Thoracic aorta (tissue), 2 donors: Measurements from ENCODE around the gene SPDYE16. TPM values are rescaled to one million over a fixed set of nuclear protein-coding genes. Genes with fewer than 3 reads are reported as not detected.
"Not testable (repeated sequence)": the region's sequence is repeated elsewhere in the genome, so short reads cannot be mapped to it uniquely, and the experiment has no call there.

Source experiments
- ATAC-seq: fragments of 150-250 bp; one replicate; pipeline ENCODE4 v1.8.0; 2017; ENCODE audit warnings: low read depth; ENCODE audit not compliant: insufficient number of reproducible peaks, low FRiP score
- DNase-seq: peaks from one replicate; pipeline ENCODE4 v3.0.0-alpha.2; 2020; ENCODE audit warnings: low spot score
- H3K27ac ChIP-seq, 2 donors: fragments of 200-600 bp; sonication (generic); 1 replicate in 1 of 2; 2 replicates in 1 of 2; pipeline ENCODE4 v1.5.1; 2016; ENCODE audit warnings: mild to moderate bottlenecking in 2 of 2, moderate library complexity in 2 of 2
- H3K27me3 ChIP-seq: fragments of 200-600 bp; sonication (generic); replicated peaks from 2 replicates; pipeline ENCODE4 v1.6.0; 2016; ENCODE audit warnings: mild to moderate bottlenecking; ENCODE audit not compliant: insufficient read depth
- H3K36me3 ChIP-seq: fragments of 200-600 bp; sonication (generic); one replicate; pipeline ENCODE4 v1.5.1; 2016
- H3K4me1 ChIP-seq, 2 donors: fragments of 200-600 bp; sonication (generic); 1 replicate in 1 of 2; 2 replicates in 1 of 2; pipeline versions ENCODE4 v1.5.1 to v1.6.0; 2016; ENCODE audit warnings: low read depth in 2 of 2, mild to moderate bottlenecking in 1 of 2; ENCODE audit not compliant: control insufficient read depth in 1 of 2
- H3K4me3 ChIP-seq: fragments of 200-600 bp; sonication (generic); 2 replicates; pipeline ENCODE4 v1.5.1; 2016; ENCODE audit warnings: mild to moderate bottlenecking
- H3K9me3 ChIP-seq: fragments of 200-600 bp; sonication (generic); 2 replicates; pipeline ENCODE4 v1.5.1; 2016
- total RNA-seq, 2 donors: library from RNA; depleted of rRNA; stranded (reverse); fragments of >200 nt; gene quantifications; one replicate each; pipeline versions ENCODE4 v1.1.0 to v1.2.3, GENCODE V29; 2016

Gene SPDYE16
- total RNA-seq, 2 donors from 2014 or later = 0.28 to 1.4 TPM

DNA sequence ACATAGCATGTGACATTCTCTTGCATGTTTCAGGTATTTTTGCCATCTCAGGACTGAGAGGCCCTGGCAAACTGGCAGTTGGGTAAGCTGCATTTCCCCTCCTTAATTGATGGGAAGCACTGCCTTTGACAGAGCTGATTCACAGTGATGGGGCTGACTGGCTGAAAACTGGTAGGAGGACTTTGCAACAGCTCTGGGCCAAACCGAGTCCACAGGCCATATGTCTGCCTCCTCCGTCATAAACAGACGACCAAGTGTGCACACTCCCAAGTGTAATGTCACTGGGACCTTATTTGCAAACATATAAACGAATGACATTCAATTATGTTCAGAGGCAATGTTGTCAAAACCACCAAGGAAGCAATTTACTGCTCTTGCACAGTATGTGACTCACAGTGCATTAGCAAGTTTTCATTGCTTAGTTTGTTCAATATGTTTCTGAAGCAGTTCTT, 27.3 kb upstream of the SPDYE16 start:
- not testable (repeated sequence) for H3K36me3 ChIP-seq, H3K4me1 ChIP-seq, H3K27me3 ChIP-seq, ATAC-seq, DNase-seq, H3K4me3 ChIP-seq, H3K9me3 ChIP-seq, H3K27ac ChIP-seq

DNA sequence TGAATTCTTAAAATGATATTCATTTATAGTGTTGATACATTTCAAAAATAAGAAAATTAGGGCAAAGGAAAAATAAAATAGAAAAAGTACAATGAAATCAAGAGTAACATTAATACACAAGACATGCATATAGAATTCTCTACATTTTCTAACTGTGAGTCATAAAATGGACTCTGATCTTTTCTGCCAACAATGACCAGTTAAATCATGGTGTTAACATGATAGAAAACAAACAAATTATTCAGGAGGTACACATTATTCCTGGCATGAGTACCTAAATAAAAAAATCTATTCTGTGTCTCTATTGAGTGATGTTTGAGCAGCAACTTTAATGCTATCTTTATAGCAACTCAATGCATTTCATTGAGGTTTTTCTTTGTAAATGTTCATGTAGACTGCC, 25.6 kb upstream of the SPDYE16 start:
- not testable (repeated sequence) for ATAC-seq, H3K36me3 ChIP-seq

DNA sequence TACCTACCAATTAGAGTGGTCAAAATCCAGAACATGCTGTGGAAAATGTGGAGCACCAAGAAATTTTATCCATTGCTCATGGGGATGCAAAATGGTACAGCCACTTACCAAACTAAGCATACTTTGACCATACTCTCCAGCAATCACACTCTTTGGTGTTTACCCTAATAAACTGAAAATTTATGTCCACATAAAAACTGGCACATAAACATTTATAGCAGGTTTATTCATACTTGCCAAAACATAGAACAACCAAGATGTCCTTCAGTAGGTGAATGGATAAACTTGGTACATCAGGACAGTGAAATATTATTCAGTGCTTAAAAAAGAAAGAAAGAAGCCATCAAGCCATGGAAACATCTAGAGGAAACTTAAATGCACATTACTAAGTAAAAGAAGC, 24.7 kb upstream of the SPDYE16 start:
- not testable (repeated sequence) for H3K27me3 ChIP-seq, H3K4me3 ChIP-seq, H3K36me3 ChIP-seq, DNase-seq, H3K4me1 ChIP-seq, ATAC-seq, H3K9me3 ChIP-seq, H3K27ac ChIP-seq

More for the DNA sequence above, 25.6 kb upstream of the SPDYE16 start:
- DNase-seq, H3K9me3 ChIP-seq, H3K4me3 ChIP-seq, H3K4me1 ChIP-seq, H3K27me3 ChIP-seq, H3K27ac ChIP-seq: not testable (repeated sequence)

DNA sequence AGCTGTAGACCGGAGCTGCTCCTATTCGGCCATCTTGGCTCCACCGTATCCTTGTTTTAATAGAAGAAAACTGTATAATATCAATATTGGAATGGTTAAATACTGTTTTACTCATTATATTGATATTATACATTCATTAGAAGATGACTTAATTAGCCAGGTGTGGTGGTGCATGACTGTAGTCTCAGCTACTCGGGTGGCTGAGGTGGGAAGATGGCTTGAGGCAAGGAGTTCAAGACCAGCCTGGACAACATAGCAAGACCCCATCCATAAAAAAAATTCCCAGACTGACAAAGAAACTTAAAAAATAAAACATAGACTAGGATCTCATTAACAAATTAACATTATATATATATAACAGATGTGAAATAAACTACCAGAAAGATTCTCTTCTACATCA, 24.2 kb upstream of the SPDYE16 start:
- not testable (repeated sequence) for H3K36me3 ChIP-seq, H3K27me3 ChIP-seq, H3K4me3 ChIP-seq, ATAC-seq, H3K4me1 ChIP-seq, DNase-seq, H3K9me3 ChIP-seq, H3K27ac ChIP-seq

DNA sequence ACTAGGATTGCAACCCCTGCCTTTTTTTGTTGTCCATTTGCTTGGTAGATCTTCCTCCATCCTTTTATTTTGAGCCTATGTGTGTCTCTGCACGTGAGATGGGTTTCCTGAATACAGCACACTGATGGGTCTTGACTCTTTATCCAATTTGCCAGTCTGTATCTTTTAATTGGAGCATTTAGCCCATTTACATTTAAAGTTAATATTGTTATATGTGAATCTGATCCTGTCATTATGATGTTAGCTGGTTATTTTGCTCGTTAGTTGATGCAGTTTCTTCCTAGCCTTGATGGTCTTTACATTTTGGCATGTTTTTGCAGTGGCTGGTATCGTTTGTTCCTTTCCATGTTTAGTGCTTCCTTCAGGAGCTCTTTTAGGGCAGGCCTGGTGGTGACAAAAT, 21.9 kb upstream of the SPDYE16 start:
- H3K4me1 ChIP-seq, H3K27me3 ChIP-seq, ATAC-seq, H3K4me3 ChIP-seq, DNase-seq, H3K9me3 ChIP-seq, H3K36me3 ChIP-seq, H3K27ac ChIP-seq: not testable (repeated sequence)

DNA sequence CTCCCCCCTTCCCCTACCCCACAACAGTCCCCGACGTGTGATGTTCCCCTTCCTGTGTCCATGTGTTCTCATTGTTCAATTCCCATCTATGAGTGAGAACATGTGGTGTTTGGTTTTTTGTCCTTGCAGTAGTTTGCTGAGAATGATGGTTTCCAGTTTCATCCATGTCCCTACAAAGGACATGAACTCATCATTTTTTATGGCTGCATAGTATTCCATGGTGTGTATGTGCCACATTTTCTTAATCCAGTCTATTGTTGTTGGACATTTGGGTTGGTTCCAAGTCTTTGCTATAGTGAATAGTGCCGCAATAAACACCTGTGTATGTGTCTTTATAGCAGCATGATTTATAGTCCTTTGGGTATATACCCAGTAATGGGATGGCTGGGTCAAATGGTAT, 18.2 kb upstream of the SPDYE16 start:
- H3K36me3 ChIP-seq, H3K27me3 ChIP-seq, H3K4me1 ChIP-seq, ATAC-seq, H3K27ac ChIP-seq, H3K4me3 ChIP-seq, H3K9me3 ChIP-seq, DNase-seq: not testable (repeated sequence)

DNA sequence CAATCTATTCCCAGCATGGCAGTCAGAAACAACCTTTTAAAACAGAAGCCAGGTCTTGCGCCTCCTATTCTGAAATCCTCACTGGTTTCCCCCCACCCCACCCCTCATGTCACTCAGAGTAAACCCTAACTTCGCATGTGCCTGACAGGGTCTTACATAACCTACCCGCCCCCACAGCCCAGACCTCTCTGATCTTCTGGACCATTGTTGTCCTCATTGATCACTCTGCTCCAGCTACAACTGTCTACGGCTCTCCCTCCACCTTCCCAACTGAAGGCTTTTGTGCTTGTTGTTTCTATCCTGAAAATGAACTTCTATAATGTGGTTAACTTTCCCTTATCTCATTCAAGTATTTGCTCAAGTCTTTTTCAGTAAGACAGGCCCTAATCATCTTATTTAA, 17.1 kb upstream of the SPDYE16 start:
- not testable (repeated sequence) for DNase-seq, H3K9me3 ChIP-seq, H3K4me3 ChIP-seq, H3K36me3 ChIP-seq, H3K4me1 ChIP-seq, ATAC-seq, H3K27ac ChIP-seq, H3K27me3 ChIP-seq

DNA sequence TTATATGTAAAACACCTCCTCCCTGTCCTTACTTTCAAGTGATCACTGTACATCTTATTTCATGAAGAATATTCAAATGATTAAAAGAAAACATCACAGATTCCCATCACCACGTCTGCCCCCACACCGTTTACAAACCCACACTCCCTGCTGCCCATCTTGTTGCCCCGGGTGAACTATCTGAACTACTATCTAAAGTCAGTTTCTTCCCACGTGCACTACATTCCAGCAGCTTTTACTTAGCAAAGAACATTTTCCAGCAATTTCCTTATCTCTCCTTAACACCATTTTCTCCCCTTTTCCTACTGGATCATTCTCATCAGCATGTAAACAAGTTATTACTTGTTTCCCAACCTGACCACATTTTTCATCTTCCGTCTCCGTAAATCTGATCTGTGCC, 16.6 kb upstream of the SPDYE16 start:
- DNase-seq, H3K4me1 ChIP-seq, H3K27me3 ChIP-seq, H3K9me3 ChIP-seq, H3K27ac ChIP-seq, H3K4me3 ChIP-seq, ATAC-seq, H3K36me3 ChIP-seq: not testable (repeated sequence)

DNA sequence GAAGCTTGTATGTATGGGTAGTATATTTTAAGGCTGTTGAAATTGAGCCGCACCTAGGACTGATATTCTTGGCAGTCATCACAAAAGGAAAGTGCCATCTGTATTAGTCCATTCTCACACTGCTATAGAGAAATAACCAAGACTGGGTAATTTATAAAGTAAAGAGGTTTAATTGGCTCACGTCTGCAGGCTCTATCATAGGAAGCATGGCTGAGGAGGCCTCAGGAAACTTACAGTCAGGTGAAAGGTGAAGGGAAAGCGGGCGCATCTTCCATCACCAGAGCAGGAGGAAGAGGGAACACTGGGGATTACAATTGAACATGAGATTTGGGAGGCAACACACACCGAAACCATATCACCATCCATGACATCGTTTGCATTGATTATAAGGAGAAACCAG, 8.9 kb upstream of the SPDYE16 start:
- ATAC-seq, H3K27ac ChIP-seq, H3K4me1 ChIP-seq, H3K4me3 ChIP-seq, H3K27me3 ChIP-seq, DNase-seq, H3K36me3 ChIP-seq, H3K9me3 ChIP-seq: not testable (repeated sequence)

DNA sequence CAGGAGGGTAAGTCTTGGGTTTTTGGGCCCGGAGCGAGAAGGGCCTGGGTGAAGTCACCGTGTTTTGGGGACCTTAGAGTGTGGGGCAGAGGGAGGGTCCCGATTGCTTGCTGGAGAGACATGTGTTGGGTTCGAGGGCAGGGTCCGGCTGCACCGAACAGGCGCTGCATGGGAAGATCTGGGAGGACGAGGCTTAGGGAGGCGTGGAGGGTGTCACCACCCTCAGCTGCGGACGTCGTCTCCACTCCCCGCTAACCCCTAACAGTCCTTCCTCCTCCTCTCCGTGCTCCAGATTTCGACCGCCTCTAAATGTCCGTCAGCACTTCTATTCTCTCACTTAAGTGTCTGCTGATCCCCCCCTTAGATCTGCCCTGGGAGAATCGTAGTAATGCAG, 6.8 kb upstream of the SPDYE16 start:
- not testable (repeated sequence) for H3K4me1 ChIP-seq, ATAC-seq, H3K36me3 ChIP-seq, DNase-seq, H3K9me3 ChIP-seq, H3K27me3 ChIP-seq
- Histone ChIP-seq H3K27ac (peak overlapping the region; percentile 92 to 93), H3K4me3 (peak overlapping the region; percentile 95)

DNA sequence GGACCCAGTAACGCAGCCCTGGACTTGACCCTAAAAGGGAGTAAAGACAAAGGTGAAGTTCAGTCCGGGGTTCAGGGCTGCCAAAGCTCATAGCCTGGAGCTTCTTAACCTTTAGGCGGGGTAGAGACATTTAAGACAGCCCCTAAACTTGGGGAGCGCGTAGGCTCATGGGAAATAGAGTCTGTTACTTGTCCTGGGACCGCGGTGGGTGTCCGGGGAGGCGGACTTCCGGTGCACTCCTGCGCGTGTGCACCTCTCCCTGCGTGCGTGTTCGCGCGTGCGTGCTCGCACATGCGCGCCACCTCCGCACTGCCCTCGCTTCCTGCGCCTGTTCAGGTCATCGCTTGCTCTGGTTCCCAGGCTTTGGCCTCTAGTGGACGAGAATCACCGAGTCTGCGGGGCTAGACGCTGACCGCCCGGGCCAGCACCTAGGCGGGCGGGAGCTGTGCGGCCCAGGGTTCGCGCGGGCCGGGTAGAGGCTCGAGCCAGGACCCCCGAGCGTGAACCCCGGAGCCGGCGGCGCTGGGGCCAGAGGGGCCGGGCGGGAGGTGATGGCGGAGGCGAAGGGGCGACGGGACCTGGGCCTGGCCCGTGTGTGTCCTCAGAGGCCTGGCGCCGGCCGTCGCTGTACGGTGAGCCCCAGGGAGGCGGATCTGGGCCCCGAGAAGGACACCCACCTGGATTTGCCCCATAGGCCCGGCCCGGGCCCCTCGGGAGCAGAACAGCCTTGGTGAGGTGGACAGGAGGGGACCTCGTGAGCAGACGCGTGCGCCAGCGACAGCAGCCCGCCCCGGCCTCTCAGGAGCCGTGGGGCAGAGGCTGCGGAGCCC, 6.1 kb upstream of the SPDYE16 start:
- H3K27me3 ChIP-seq, H3K36me3 ChIP-seq, H3K4me1 ChIP-seq, H3K9me3 ChIP-seq: not testable (repeated sequence)
- DNase-seq (peak; percentile 70), ATAC-seq (peak; percentile 100)
- H3K27ac ChIP-seq = peak overlapping the region; percentile 92 to 93
- peak overlapping the region; percentile 95 for H3K4me3 ChIP-seq

DNA sequence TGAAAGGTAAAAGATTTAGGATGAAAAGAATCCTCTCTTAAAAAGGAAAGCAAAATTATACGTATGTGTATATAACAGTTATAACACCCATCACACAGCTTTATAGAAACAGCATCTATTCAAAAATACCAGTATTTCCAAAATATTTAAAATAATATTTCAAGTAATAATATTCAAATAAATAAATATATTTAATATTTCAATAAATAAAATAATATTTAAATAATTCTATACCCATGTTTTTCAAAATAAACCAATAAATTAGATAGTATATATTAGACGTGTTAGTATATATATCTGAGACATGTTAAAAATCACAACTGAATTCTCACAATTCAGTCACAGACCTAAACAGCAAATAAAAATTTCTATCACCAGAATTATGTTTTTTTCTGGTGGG, 11.5 kb downstream of the SPDYE16 start:
- H3K4me3 ChIP-seq, H3K4me1 ChIP-seq, H3K27ac ChIP-seq, H3K9me3 ChIP-seq, H3K36me3 ChIP-seq, ATAC-seq, DNase-seq, H3K27me3 ChIP-seq: not testable (repeated sequence)

DNA sequence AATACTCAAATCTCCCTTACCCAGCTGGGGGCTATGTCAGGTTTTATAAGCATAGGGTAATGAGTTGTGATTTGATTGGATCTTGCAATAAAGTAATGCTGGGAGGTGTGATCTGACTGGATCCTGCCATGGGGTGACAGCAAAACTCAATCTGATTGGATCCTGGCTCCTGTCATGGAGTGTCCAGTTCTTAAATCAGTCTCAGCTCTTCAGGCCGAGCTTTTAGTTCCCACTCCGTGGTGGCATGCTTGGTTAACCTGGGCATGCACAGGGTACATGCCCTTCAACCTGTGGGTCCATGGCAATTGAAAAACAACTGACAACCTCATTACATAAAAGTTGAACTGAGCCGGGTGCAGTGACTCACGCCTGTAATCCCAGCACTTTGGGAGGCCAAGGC, 16.9 kb downstream of the SPDYE16 start:
- H3K9me3 ChIP-seq, ATAC-seq, H3K4me3 ChIP-seq, H3K27ac ChIP-seq, H3K27me3 ChIP-seq, DNase-seq, H3K4me1 ChIP-seq, H3K36me3 ChIP-seq: not testable (repeated sequence)
